SK-N-MC (cell line): ENCODE measurements around the gene JAKMIP3.

Experiments used
- DNase-seq: peaks from one replicate; pipeline ENCODE4 v3.0.0-alpha.2; 2011; ENCODE audit warnings: low read depth, low spot score
- H3K27ac ChIP-seq: fragments of 200-600 bp; sonication (generic); 2 replicates; pipeline ENCODE4 v1.5.1; 2016; ENCODE audit warnings: mixed run types
- H3K36me3 ChIP-seq: fragments of 200-600 bp; sonication (generic); 2 replicates; pipeline ENCODE4 v1.6.1; 2017; ENCODE audit warnings: antibody characterized with exemption, low read length, mixed read lengths; ENCODE audit not compliant: insufficient read depth
- H3K4me3 ChIP-seq: fragments of 200-600 bp; sonication (generic); 2 replicates; pipeline ENCODE4 v1.5.1; 2016
- H3K9ac ChIP-seq: fragments of 200-600 bp; sonication (generic); 2 replicates; pipeline ENCODE4 v1.8.0; 2017; ENCODE audit warnings: mixed run types, mixed read lengths; ENCODE audit not compliant: insufficient read length
- H3K9me3 ChIP-seq: fragments of 200-600 bp; sonication (generic); 2 replicates; pipeline ENCODE4 v1.6.1; 2017; ENCODE audit warnings: low read depth, mild to moderate bottlenecking, antibody characterized with exemption, low read length, moderate library complexity, mixed read lengths
- EZH2 ChIP-seq: fragments of 200-600 bp; sonication (generic); IDR thresholded peaks from one replicate; pipeline ENCODE4 v1.6.1; 2017; ENCODE audit warnings: antibody characterized with exemption
- FOXP2 ChIP-seq: optimal IDR thresholded peaks from 2 replicates; pipeline ENCODE3; 2011; ENCODE audit warnings: mild to moderate bottlenecking, moderate library complexity; ENCODE audit not compliant: insufficient read depth; ENCODE audit errors: extremely low read length, control extremely low read depth
- POLR2AphosphoS5 ChIP-seq: IDR thresholded peaks from 2 replicates; pipeline ENCODE4 v1.6.1; 2012; ENCODE audit warnings: mild to moderate bottlenecking, low read depth, low read length, borderline replicate concordance

JAKMIP3 gene

GRCh38 chr10:132065491-132066105, at the start of gene JAKMIP3:
JAKMIP3 (plus strand) TSS chr10:132065946; CDS start chr10:132104809, 38,863 bp downstream.
- no peak within 1 kb of the TSS for H3K27ac ChIP-seq
- TF ChIP-seq EZH2 (no peak), FOXP2 (no peak), POLR2AphosphoS5 (no peak)
- H3K36me3 ChIP-seq, result no peaks in the 10 kb centered on the region
- no peak within 1 kb of the TSS for H3K9ac ChIP-seq
- no peak for DNase-seq
- no peak within 1 kb of the TSS for H3K4me3 ChIP-seq
- H3K9me3 ChIP-seq, result no peaks in the 10 kb centered on the region

- DNase-seq, result no peak
- TF ChIP-seq FOXP2 (no peak), POLR2AphosphoS5 (no peak), EZH2 (no peak)
Measured at GRCh38 chr10:132016514-132016913, 49.2 kb upstream of the JAKMIP3 start.

GRCh38 chr10:132018446-132018845, 47.3 kb upstream of the JAKMIP3 start:
- no peak overlapping the region for H3K9ac ChIP-seq
- DNase-seq, result no peak
- no peak overlapping the region for H3K27ac ChIP-seq

More at GRCh38 chr10:132016514-132016913, 49.2 kb upstream of the JAKMIP3 start:
- H3K9ac ChIP-seq, result no peak overlapping the region
- H3K36me3 ChIP-seq, result no peaks in the 10 kb centered on the region
- no peak overlapping the region for H3K27ac ChIP-seq
- no peak overlapping the region for H3K4me3 ChIP-seq
- no peaks in the 10 kb centered on the region for H3K9me3 ChIP-seq

GRCh38 chr10:132019366-132019765, 46.4 kb upstream of the JAKMIP3 start:
- no peaks in the 10 kb centered on the region for H3K9me3 ChIP-seq
- H3K27ac ChIP-seq, result no peak overlapping the region
- no peak overlapping the region for H3K4me3 ChIP-seq
- no peaks in the 10 kb centered on the region for H3K36me3 ChIP-seq
- DNase-seq, result no peak
- TF ChIP-seq EZH2 (no peak), FOXP2 (no peak), POLR2AphosphoS5 (no peak)
- H3K9ac ChIP-seq, result no peak overlapping the region

More at GRCh38 chr10:132018446-132018845, 47.3 kb upstream of the JAKMIP3 start:
- no peak for TF ChIP-seq EZH2
- no peak for TF ChIP-seq POLR2AphosphoS5
- no peak for TF ChIP-seq FOXP2
- no peaks in the 10 kb centered on the region for H3K36me3 ChIP-seq
- no peak overlapping the region for H3K4me3 ChIP-seq
- no peaks in the 10 kb centered on the region for H3K9me3 ChIP-seq

GRCh38 chr10:132020456-132020855, 45.3 kb upstream of the JAKMIP3 start:
- H3K4me3 ChIP-seq, result no peak overlapping the region
- no peak for DNase-seq
- TF ChIP-seq FOXP2, result no peak
- no peak for TF ChIP-seq POLR2AphosphoS5
- no peak for TF ChIP-seq EZH2
- H3K9ac ChIP-seq, result no peak overlapping the region
- H3K36me3 ChIP-seq, result no peaks in the 10 kb centered on the region
- H3K27ac ChIP-seq, result no peak overlapping the region
- no peaks in the 10 kb centered on the region for H3K9me3 ChIP-seq

- Histone ChIP-seq H3K9me3 (no peaks in the 10 kb centered on the region), H3K9ac (no peak overlapping the region), H3K4me3 (no peak overlapping the region), H3K36me3 (no peaks in the 10 kb centered on the region), H3K27ac (no peak overlapping the region)
- no peak for DNase-seq
- no peak for TF ChIP-seq POLR2AphosphoS5
- TF ChIP-seq EZH2, result no peak
- no peak for TF ChIP-seq FOXP2
Measured at GRCh38 chr10:132021046-132021445, 44.7 kb upstream of the JAKMIP3 start.

GRCh38 chr10:132021504-132022143, 44.1 kb upstream of the JAKMIP3 start:
- Histone ChIP-seq H3K4me3 (no peak overlapping the region), H3K9ac (no peak overlapping the region), H3K27ac (no peak overlapping the region), H3K36me3 (no peaks in the 10 kb centered on the region), H3K9me3 (no peaks in the 10 kb centered on the region)
- no peak for TF ChIP-seq EZH2
- TF ChIP-seq POLR2AphosphoS5, result no peak
- no peak for TF ChIP-seq FOXP2
- no peak for DNase-seq

- no peak for TF ChIP-seq EZH2
- TF ChIP-seq POLR2AphosphoS5, result no peak
- no peak for TF ChIP-seq FOXP2
- DNase-seq, result no peak
- H3K27ac ChIP-seq, result no peak overlapping the region
- no peak overlapping the region for H3K4me3 ChIP-seq
- H3K9me3 ChIP-seq, result no peaks in the 10 kb centered on the region
- no peak overlapping the region for H3K9ac ChIP-seq
- H3K36me3 ChIP-seq, result no peaks in the 10 kb centered on the region
Measured at GRCh38 chr10:132022241-132022640, 43.5 kb upstream of the JAKMIP3 start.
